GM19043 (cell line): ENCODE measurements around the gene CKAP2.
A peak's percentile ranks its signal among the peaks of the same experiment; 100 is the strongest.
"Not testable (repeated sequence)": the region's sequence is repeated elsewhere in the genome, so short reads cannot be mapped to it uniquely, and the experiment has no call there.

Experiments used
- ATAC-seq: cut with Tn5 transposase; IDR thresholded peaks from one replicate; pipeline ENCODE4 v1.9.1; 2021; ENCODE audit warnings: low read depth; ENCODE audit not compliant: unreplicated experiment

CKAP2 gene

GRCh38 chr13:52451135-52451804 is 4.0 kb upstream of the CKAP2 start:
- ATAC-seq = no peak

DNA sequence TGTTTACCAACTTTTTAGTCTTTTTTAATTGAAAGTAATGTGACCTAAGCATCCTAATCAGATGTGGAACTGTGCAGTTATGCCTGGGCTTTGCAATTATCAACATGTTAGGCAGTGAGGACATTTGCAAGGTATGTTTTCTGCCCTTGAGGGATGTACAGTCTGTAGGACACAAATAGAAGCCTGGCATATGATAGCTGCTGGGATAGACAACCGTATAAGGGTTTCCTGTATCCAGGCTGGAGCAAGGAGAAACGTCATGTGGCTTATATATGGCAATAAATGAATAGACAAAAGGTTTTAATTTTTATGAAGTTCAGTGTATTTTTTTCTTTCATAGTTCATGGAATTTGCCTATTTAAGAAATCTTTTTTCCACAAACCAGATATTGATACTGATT is 2.8 kb upstream of the CKAP2 start:
- ATAC-seq = no peak

- peak; percentile 18 for ATAC-seq
Observed at GRCh38 chr13:52454459-52454819, 839 bp upstream of the CKAP2 start.

DNA sequence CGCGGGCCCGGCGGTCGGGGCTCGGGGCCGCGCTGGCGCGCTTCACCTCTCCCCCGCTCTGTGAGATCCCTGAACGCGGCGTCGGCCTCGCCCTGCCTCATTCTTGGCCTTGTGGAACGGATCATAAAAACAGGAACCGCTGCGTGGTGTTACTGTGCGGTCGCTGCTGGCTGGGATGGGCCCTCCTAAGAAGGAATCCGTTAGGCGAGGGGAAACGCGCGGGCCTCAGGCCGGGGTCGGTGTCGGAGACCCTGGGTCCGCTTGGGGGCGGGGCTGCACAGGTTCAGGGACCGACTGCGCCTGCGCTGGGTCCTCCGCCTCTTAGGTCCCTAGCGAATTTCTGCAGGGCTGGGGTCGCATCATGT is 381 bp downstream of the CKAP2 start:
- peak; percentile 19 for ATAC-seq

DNA sequence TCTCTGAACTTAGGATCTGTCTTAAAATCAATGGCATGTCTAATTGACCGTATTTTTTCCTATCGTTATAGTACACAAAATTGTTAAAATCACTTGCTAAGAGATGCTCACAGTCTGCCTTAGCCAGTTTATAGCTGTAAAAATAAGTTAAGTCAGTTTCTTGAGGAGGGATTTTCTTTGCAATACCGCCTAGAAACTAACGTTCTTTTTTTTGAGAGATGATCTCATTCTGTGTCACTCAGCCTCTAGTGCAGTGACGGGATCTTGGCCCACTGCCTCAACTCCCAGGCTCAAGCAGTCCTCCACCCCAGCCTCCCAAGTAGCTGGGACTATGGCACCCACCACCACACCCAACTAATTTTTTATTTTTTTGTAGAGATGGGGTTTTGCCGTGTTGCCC is 4.4 kb downstream of the CKAP2 start:
- no peak for ATAC-seq

GRCh38 chr13:52461265-52461664 is 6.0 kb downstream of the CKAP2 start:
- ATAC-seq = no peak

- no peak for ATAC-seq
Observed at GRCh38 chr13:52463526-52463925, 8.2 kb downstream of the CKAP2 start.

DNA sequence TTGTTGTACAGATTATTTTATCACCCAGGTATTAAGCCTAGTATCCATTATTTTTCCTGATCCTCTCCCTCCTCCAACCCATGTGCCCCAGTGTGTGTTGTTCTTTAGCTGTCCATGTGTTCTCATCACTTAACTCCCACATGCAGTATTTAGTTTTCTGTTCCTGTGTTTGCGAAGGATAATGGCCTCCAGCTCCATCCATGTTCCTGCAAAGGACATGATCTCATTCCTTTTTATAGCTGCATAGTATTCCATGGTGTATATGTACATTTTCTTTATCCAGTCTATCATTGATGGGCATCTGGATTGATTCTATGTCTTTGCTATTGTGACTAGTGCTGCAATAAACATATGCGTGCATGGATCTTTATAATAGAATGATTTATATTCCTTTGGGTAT is 13.2 kb downstream of the CKAP2 start:
- not testable (repeated sequence) for ATAC-seq

- ATAC-seq = not testable (repeated sequence)
Observed at GRCh38 chr13:52480677-52481428, 25.6 kb downstream of the CKAP2 start.

GRCh38 chr13:52487078-52487477 is 31.8 kb downstream of the CKAP2 start:
- ATAC-seq = not testable (repeated sequence)

- ATAC-seq = not testable (repeated sequence)
Observed at GRCh38 chr13:52488763-52489162, 33.5 kb downstream of the CKAP2 start.

DNA sequence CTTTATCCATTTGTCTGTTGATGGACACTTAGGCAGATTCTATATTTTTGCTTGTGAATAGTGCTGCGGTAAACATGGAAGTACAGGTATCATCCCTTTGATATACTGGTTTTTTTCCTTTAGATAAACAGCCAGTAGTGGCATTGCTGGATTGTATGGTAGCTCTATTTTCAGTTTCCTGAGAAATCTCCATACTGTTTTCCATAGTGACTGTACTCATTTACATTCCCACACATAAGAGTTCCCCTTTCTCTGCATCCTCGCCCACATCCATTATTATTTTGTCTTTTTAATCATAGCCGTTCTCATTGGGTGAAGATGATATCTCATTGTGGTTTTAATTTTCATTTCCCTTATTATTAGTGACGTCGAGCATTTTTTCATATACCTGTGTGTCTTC is 35.7 kb downstream of the CKAP2 start:
- not testable (repeated sequence) for ATAC-seq

DNA sequence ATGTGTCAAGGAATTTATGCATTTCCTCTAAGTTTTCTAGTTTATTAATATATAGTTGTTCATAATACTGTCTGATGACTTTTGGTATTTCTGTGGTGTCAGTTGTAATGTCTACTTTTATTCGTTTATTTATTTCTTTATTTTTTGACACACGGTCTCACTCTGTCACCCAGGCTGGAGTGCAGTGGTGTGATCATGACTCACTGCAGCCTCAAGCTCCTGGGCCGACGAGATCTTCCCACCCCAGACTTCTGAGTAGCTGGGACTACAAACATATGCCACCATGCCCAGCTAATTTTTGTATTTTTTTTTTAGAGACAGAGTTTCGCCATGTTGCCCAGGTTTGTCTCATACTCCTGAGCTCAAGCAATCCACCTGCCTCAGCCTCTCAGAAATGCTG is 39.0 kb downstream of the CKAP2 start:
- not testable (repeated sequence) for ATAC-seq

- peak; percentile 71 for ATAC-seq
Observed at GRCh38 chr13:52497979-52498378, 42.7 kb downstream of the CKAP2 start.

DNA sequence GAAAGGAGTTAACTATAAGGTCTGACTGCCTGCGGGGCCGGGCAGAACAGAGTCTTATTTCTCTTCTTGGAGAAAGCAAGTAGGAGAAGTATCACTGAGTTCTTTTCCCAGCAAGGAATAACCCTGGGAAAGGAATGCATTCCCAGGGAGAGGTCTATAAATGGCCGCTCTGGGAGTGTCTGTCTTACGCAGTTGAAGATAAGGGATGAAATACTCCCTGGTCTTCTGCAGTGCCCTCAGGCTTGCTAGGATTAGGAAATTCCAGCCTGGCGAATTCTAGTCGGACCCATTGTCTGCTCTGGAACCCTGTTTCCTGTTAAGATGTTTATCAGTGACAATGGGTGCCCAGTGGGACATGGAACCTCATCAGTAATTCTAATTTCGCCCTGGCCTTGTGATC is 47.0 kb downstream of the CKAP2 start:
- not testable (repeated sequence) for ATAC-seq

- ATAC-seq = not testable (repeated sequence)
Observed at GRCh38 chr13:52505843-52506242, 50.6 kb downstream of the CKAP2 start.

DNA sequence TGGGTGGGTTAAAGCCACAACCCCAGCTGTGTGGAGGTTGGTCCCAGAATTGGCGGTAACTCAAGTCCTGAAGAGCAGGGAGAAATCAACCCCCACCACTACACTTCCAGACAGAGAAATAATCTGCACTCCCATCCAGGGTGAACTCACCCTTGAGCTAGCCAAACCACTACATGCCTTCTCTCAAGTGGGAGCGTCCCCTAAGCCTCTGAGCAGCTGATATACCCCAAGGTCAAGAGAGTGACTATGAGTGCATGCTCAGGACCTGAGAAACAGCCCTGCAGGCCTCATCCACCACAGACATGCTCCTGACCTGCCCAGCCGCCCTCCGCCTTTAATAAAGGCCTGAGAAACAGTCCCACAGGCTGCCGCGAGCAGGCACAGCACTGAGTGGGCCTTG is 54.3 kb downstream of the CKAP2 start:
- not testable (repeated sequence) for ATAC-seq

DNA sequence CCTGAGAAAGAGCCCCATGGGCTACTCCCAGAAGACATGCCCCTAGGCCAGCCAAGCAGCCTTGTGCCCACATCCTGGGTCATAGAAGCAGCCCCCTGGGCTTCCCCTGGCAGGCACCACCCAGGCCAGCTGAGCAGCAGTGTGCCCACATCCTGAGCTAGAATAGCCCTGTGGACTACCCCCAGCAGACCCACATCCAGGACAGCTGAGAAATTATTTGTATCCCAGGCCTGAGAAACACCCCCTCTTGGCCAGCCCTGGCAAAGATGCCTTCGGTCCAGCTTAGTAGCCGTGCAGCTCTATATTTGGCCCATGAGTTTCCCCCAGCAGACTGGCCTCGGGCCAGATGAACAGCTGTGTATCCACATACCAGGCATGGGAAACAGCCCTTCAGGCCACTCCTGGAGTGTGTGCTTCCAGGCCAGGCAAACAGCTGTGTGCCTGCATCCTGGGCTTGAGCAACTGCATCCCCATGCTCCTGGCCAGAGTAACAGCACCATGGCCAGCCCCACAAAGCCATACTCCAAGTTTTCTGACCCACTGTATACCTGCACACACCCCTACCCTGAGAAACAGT is 55.0 kb downstream of the CKAP2 start:
- ATAC-seq = not testable (repeated sequence)

- not testable (repeated sequence) for ATAC-seq
Observed at GRCh38 chr13:52511598-52511997, 56.3 kb downstream of the CKAP2 start.

DNA sequence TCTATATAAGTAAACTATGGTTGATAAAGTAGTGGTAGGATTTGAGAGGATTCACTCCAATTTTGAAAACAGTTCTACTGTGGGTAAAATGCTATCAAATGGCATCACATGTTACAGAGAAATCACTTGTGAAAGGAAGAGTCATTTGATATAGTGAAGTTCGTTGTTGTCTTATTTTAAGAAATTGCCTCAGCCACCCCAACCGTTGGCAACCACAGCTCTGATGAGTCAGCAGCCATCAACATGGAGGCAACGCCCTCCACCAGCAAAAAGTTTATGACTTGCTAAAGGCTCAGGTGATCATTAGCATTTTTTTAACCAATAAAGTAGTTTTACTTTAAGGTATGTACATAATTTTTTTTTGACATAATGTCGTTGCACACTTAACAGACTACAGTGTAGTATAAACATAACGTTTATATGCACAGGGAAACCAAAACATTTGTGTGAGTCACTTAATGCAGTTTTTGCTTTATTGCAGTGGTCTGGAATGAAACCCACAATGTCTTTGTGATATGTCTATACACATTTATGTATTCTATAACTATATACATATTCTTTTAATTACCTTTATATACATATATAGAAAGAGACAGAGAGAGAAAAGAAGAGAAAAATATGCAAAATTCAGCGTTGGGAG is 58.8 kb downstream of the CKAP2 start:
- ATAC-seq = not testable (repeated sequence)

DNA sequence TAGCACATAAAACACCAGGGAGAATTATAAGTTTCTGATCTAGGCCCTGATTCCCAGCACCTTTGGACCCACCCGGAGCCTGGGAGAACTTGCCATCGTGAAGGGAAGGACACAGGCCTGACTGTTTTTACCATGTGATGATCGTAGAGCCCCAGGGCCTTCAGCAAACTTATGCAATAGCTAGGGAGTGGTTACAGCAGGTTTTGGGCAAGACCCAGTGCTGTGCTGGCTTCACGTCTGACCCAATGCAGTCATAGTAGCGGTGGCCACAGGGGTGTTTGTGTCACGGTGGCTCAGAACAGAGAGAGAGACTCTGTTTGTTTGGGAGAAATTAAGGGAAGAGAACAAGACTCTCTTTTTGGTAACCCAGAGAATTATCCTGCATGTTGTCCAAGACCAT is 68.0 kb downstream of the CKAP2 start:
- not testable (repeated sequence) for ATAC-seq
